Hepatocyte (in vitro differentiated cells): Measurements from ENCODE around the gene KLHL3.

Experiments
- CTCF ChIP-seq: fragments of 200-600 bp; sonication (generic); IDR thresholded peaks from 2 replicates; pipeline ENCODE4 v1.5.1; 2016; ENCODE audit warnings: antibody characterized with exemption, mild to moderate bottlenecking; ENCODE audit not compliant: poor library complexity
- EZH2 ChIP-seq: fragments of 200-600 bp; sonication (generic); IDR thresholded peaks from 2 replicates; pipeline ENCODE4 v1.6.1; 2016; ENCODE audit warnings: antibody characterized with exemption, mild to moderate bottlenecking, borderline replicate concordance
- EZH2phosphoT487 ChIP-seq: fragments of 200-600 bp; sonication (generic); IDR thresholded peaks from one replicate; pipeline ENCODE4 v1.6.1; 2018; ENCODE audit warnings: antibody characterized with exemption, mild to moderate bottlenecking, low read depth, moderate library complexity; ENCODE audit not compliant: unreplicated experiment, severe bottlenecking

GRCh38 chr5:137778772-137779564 lies 43.1 kb upstream of the KLHL3 start:
- TF ChIP-seq CTCF (peak; percentile 88), EZH2 (no peak), EZH2phosphoT487 (no peak)
